A549 treated with ZK216348 at 1 μM for 4 hours (cell line): ENCODE data around the gene CYB561. TPM values are rescaled to one million over a fixed set of nuclear protein-coding genes. Genes with fewer than 3 reads are reported as not detected.

Experiments used
- total RNA-seq: library from RNA; stranded (reverse); fragments of 200-300 nt; extraction: Qiagen RNA extraction; gene quantifications from 5 replicates; pipeline ENCODE4 v1.2.3, GENCODE V29; 2022; ENCODE audit warnings: low read depth

Gene CYB561
- 23.5 to 34.9 TPM (median 33.8 TPM) in 5 replicates for total RNA-seq

GRCh38 chr17:63445954-63446752 lies at the start of gene CYB561:
CYB561 (minus strand) TSS chr17:63446306; CDS start chr17:63437547, 8,759 bp downstream.

GRCh38 chr17:63476854-63477479 lies 30.9 kb upstream of the CYB561 start, which contains the start of gene ACE:
ACE (plus strand) TSS chr17:63477061; CDS start chr17:63477095, 34 bp downstream.

Other genes with a start within 250 kb of the CYB561 start
- gene ACE, start 30.8 kb upstream of the CYB561 start, total RNA-seq = 0.50 to 1.4 TPM (median 0.71 TPM) in 5 replicates
- not detected in 5 replicates for gene KCNH6, start 77.1 kb upstream of the CYB561 start, total RNA-seq
- 39.8 to 65.6 TPM (median 59.4 TPM) in 5 replicates for gene DCAF7, start 104.2 kb upstream of the CYB561 start, total RNA-seq
- gene TACO1, start 154.6 kb upstream of the CYB561 start, total RNA-seq = 52.7 to 55.5 TPM (median 53.7 TPM) in 5 replicates
- 12.0 to 18.2 TPM (median 17.4 TPM) in 5 replicates for gene MAP3K3, start 176.1 kb upstream of the CYB561 start, total RNA-seq